SK-N-SH treated with all-trans-retinoic acid at 6 μM for 48 hours (cell line): ENCODE data around the gene WWTR1.

Source experiments
- ATAC-seq: fragments of 200-7000 bp; cut with Tn5 transposase; 3 replicates; pipeline ENCODE4 v1.9.1; 2020; ENCODE audit warnings: mild to moderate bottlenecking, moderate library complexity
- ARNTL ChIP-seq: fragments of 450-650 bp; formaldehyde crosslinking; IDR thresholded peaks from 2 replicates; pipeline ENCODE4 v1.5.0; 2020; ENCODE audit warnings: low read depth, mild to moderate bottlenecking, moderate library complexity, borderline replicate concordance
- BACH2 ChIP-seq: fragments of 250-450 bp; sonication (Bioruptor Pico); IDR thresholded peaks from 2 replicates; pipeline ENCODE4 v1.9.0; 2021; ENCODE audit warnings: mild to moderate bottlenecking, borderline replicate concordance
- CSDC2 ChIP-seq: fragments of 250-450 bp; sonication (Bioruptor Pico); IDR thresholded peaks from 2 replicates; pipeline ENCODE4 v1.5.0; 2020; ENCODE audit warnings: mild to moderate bottlenecking, moderate library complexity
- GLIS3 ChIP-seq: fragments of 250-450 bp; sonication (Bioruptor Pico); IDR thresholded peaks from 2 replicates; pipeline ENCODE4 v1.5.0; 2020; ENCODE audit warnings: mild to moderate bottlenecking, moderate library complexity
- ISL1 ChIP-seq: fragments of 250-450 bp; sonication (Bioruptor Pico); IDR thresholded peaks from 2 replicates; pipeline ENCODE4 v2.1.2; 2022; ENCODE audit warnings: mild to moderate bottlenecking, moderate library complexity
- OSR1 ChIP-seq: fragments of 250-450 bp; sonication (Bioruptor Pico); IDR thresholded peaks from 2 replicates; pipeline ENCODE4 v1.8.0; 2022; ENCODE audit warnings: moderate library complexity, mild to moderate bottlenecking, inconsistent platforms
- PPARA ChIP-seq: fragments of 250-450 bp; sonication (Bioruptor Pico); IDR thresholded peaks from 2 replicates; pipeline ENCODE4 v1.5.0; 2020; ENCODE audit warnings: mild to moderate bottlenecking, borderline replicate concordance
- RARB ChIP-seq: fragments of 250-450 bp; sonication (Bioruptor Pico); IDR thresholded peaks from 2 replicates; pipeline ENCODE4 v1.8.0; 2021; ENCODE audit warnings: mild to moderate bottlenecking, moderate library complexity
- SNAI2 ChIP-seq: fragments of 250-450 bp; sonication (Bioruptor Pico); IDR thresholded peaks from 2 replicates; pipeline ENCODE4 v1.5.0; 2020; ENCODE audit warnings: mild to moderate bottlenecking, moderate library complexity
- TCF4 ChIP-seq: fragments of 250-450 bp; sonication (Bioruptor Pico); IDR thresholded peaks from 2 replicates; pipeline ENCODE4 v1.8.0; 2021; ENCODE audit warnings: mild to moderate bottlenecking, moderate library complexity, borderline replicate concordance
- TOX ChIP-seq: fragments of 250-450 bp; sonication (Bioruptor Pico); IDR thresholded peaks from 2 replicates; pipeline ENCODE4 v1.8.0; 2021; ENCODE audit warnings: mild to moderate bottlenecking, moderate library complexity, borderline replicate concordance
- ZFP3 ChIP-seq: fragments of 250-450 bp; sonication (Bioruptor Pico); IDR thresholded peaks from 2 replicates; pipeline ENCODE4 v1.5.0; 2020; ENCODE audit warnings: mild to moderate bottlenecking, moderate library complexity
- ZFP30 ChIP-seq: fragments of 450-650 bp; formaldehyde crosslinking; IDR thresholded peaks from 2 replicates; pipeline ENCODE4 v1.5.0; 2022; ENCODE audit warnings: mild to moderate bottlenecking, moderate library complexity
- ZNF565 ChIP-seq: fragments of 450-650 bp; formaldehyde crosslinking; conservative IDR thresholded peaks from 2 replicates; pipeline ENCODE4 v1.5.0; 2020; ENCODE audit warnings: low read depth, mild to moderate bottlenecking, moderate library complexity
- ZNF70 ChIP-seq: fragments of 450-650 bp; formaldehyde crosslinking; IDR thresholded peaks from 2 replicates; pipeline ENCODE4 v1.5.0; 2020; ENCODE audit warnings: mild to moderate bottlenecking, moderate library complexity
- TF ChIP-seq, protein P1 (sequence below): fragments of 250-450 bp; sonication (Bioruptor Pico); IDR thresholded peaks from 2 replicates; pipeline ENCODE4 v1.5.0; 2020; ENCODE audit warnings: mild to moderate bottlenecking, moderate library complexity
- TF ChIP-seq, protein P2 (sequence below): fragments of 250-450 bp; sonication (Bioruptor Pico); IDR thresholded peaks from 2 replicates; pipeline ENCODE4 v1.5.1; 2021; ENCODE audit warnings: mild to moderate bottlenecking, moderate library complexity
- TF ChIP-seq, protein P3 (sequence below): fragments of 250-450 bp; sonication (Bioruptor Pico); IDR thresholded peaks from 2 replicates; pipeline ENCODE4 v1.8.0; 2020; ENCODE audit warnings: mild to moderate bottlenecking, moderate library complexity, borderline replicate concordance
- TF ChIP-seq, protein P4 (sequence below): fragments of 250-450 bp; sonication (Bioruptor Pico); IDR thresholded peaks from 2 replicates; pipeline ENCODE4 v1.8.0; 2021; ENCODE audit warnings: low read depth, mild to moderate bottlenecking, moderate library complexity, borderline replicate concordance

WWTR1 gene

DNA sequence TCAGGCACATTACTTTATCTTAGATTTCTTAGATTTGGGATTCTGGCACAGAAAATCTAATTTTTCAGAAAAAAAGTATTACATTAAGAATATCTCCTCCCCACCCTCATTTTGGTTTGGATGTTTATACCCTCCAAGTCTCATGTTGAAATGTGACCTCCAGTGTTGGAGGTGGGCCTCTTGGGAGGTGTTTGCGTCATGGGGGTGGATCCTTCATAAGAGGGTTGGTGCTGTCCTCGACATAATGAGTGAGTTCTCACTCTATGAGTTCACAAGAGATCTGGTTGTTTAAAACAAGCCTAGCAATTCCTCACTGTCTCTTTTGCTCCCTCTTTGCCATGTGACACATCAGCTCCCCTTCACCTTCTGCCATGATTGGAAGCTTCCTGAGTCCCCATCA lies 45.6 kb upstream of the WWTR1 start:
- ATAC-seq = no peak
- TF ChIP-seq, protein P1, sequence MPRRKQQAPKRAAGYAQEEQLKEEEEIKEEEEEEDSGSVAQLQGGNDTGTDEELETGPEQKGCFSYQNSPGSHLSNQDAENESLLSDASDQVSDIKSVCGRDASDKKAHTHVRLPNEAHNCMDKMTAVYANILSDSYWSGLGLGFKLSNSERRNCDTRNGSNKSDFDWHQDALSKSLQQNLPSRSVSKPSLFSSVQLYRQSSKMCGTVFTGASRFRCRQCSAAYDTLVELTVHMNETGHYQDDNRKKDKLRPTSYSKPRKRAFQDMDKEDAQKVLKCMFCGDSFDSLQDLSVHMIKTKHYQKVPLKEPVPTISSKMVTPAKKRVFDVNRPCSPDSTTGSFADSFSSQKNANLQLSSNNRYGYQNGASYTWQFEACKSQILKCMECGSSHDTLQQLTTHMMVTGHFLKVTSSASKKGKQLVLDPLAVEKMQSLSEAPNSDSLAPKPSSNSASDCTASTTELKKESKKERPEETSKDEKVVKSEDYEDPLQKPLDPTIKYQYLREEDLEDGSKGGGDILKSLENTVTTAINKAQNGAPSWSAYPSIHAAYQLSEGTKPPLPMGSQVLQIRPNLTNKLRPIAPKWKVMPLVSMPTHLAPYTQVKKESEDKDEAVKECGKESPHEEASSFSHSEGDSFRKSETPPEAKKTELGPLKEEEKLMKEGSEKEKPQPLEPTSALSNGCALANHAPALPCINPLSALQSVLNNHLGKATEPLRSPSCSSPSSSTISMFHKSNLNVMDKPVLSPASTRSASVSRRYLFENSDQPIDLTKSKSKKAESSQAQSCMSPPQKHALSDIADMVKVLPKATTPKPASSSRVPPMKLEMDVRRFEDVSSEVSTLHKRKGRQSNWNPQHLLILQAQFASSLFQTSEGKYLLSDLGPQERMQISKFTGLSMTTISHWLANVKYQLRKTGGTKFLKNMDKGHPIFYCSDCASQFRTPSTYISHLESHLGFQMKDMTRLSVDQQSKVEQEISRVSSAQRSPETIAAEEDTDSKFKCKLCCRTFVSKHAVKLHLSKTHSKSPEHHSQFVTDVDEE = no peak
- TF ChIP-seq, protein P2, sequence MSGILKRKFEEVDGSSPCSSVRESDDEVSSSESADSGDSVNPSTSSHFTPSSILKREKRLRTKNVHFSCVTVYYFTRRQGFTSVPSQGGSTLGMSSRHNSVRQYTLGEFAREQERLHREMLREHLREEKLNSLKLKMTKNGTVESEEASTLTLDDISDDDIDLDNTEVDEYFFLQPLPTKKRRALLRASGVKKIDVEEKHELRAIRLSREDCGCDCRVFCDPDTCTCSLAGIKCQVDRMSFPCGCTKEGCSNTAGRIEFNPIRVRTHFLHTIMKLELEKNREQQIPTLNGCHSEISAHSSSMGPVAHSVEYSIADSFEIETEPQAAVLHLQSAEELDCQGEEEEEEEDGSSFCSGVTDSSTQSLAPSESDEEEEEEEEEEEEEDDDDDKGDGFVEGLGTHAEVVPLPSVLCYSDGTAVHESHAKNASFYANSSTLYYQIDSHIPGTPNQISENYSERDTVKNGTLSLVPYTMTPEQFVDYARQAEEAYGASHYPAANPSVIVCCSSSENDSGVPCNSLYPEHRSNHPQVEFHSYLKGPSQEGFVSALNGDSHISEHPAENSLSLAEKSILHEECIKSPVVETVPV (CRISPR knock-in tag) = no peak
- TF ChIP-seq GLIS3 (CRISPR knock-in tag) (no peak), SNAI2 (CRISPR knock-in tag) (no peak), PPARA (CRISPR knock-in tag) (no peak), CSDC2 (no peak), ZFP30 (no peak), ZNF565 (CRISPR knock-in tag) (no peak), OSR1 (CRISPR knock-in tag) (no peak), TOX (CRISPR knock-in tag) (no peak), BACH2 (no peak), ARNTL (no peak), ZFP3 (CRISPR knock-in tag) (no peak)
- TF ChIP-seq, protein P3, sequence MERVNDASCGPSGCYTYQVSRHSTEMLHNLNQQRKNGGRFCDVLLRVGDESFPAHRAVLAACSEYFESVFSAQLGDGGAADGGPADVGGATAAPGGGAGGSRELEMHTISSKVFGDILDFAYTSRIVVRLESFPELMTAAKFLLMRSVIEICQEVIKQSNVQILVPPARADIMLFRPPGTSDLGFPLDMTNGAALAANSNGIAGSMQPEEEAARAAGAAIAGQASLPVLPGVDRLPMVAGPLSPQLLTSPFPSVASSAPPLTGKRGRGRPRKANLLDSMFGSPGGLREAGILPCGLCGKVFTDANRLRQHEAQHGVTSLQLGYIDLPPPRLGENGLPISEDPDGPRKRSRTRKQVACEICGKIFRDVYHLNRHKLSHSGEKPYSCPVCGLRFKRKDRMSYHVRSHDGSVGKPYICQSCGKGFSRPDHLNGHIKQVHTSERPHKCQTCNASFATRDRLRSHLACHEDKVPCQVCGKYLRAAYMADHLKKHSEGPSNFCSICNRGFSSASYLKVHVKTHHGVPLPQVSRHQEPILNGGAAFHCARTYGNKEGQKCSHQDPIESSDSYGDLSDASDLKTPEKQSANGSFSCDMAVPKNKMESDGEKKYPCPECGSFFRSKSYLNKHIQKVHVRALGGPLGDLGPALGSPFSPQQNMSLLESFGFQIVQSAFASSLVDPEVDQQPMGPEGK (CRISPR knock-in tag) = no peak

DNA sequence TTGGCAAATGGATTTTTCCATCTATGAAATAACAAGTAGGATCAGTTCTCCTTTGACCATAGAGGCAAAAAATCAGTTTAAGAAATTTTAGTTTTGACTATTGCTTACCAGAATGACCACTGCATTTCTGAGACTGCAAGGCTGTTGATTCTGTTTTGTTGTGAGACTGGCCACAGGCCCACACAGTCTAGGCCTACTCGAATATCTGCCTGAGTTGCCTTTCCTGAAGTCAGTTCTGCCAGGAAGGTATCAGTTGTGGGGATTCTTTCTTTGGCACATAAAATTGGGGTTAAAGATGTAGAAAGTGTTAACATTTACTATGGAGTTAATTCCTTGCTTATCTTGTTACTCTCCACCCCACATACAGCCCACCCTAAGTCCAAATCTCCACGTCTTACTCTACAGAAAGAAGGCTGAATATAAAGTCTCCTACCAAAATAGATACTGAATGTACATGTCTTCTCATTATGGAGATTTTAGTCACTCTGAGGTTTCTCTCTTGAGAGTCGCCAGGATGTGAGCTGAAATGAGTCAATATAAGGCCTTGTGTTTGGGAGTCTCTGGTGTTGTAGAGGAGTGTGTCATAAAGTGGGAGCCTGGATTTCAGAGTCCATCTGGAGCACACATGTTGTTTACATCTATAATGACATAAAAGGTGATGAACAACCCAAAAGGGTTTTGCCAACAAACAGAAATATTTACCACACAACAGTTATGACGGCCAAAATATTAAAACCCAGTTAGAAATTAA lies 45.0 kb upstream of the WWTR1 start:
- ATAC-seq = peak; percentile 83
- TF ChIP-seq, protein P1 = no peak
- TF ChIP-seq ISL1 (CRISPR knock-in tag) (no peak), ZNF70 (CRISPR knock-in tag) (no peak), RARB (CRISPR knock-in tag) (no peak), SNAI2 (CRISPR knock-in tag) (no peak), ZFP3 (CRISPR knock-in tag) (no peak), ZFP30 (no peak), OSR1 (CRISPR knock-in tag) (no peak), ARNTL (no peak), GLIS3 (CRISPR knock-in tag) (no peak), CSDC2 (no peak), PPARA (CRISPR knock-in tag) (no peak), TOX (CRISPR knock-in tag) (no peak), ZNF565 (CRISPR knock-in tag) (no peak), TCF4 (no peak)
- TF ChIP-seq, protein P2 (CRISPR knock-in tag) = no peak
- TF ChIP-seq, protein P4, sequence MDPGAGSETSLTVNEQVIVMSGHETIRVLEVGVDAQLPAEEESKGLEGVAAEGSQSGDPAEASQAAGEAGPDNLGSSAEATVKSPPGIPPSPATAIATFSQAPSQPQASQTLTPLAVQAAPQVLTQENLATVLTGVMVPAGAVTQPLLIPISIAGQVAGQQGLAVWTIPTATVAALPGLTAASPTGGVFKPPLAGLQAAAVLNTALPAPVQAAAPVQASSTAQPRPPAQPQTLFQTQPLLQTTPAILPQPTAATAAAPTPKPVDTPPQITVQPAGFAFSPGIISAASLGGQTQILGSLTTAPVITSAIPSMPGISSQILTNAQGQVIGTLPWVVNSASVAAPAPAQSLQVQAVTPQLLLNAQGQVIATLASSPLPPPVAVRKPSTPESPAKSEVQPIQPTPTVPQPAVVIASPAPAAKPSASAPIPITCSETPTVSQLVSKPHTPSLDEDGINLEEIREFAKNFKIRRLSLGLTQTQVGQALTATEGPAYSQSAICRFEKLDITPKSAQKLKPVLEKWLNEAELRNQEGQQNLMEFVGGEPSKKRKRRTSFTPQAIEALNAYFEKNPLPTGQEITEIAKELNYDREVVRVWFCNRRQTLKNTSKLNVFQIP (CRISPR knock-in tag) = no peak
- TF ChIP-seq, all 23 proteins: peak for 0
